KOPT-K1 (cell line): ENCODE data around the gene VSIR.

Experiments used
- H3K27ac ChIP-seq: fragments of 200-600 bp; sonication (generic); 2 replicates; pipeline ENCODE4 v1.5.1; 2016; ENCODE audit warnings: antibody characterized with exemption, mild to moderate bottlenecking, low read depth, low read length; ENCODE audit not compliant: poor library complexity, severe bottlenecking
- H3K36me3 ChIP-seq: fragments of 200-600 bp; sonication (generic); 2 replicates; pipeline ENCODE4 v1.5.1; 2017; ENCODE audit warnings: antibody characterized with exemption, mild to moderate bottlenecking, low read length, moderate library complexity; ENCODE audit not compliant: insufficient read depth
- H3K9me3 ChIP-seq: fragments of 200-600 bp; sonication (generic); 2 replicates; pipeline ENCODE4 v1.5.1; 2017; ENCODE audit warnings: antibody characterized with exemption, low read length, mild to moderate bottlenecking; ENCODE audit not compliant: insufficient read depth, poor library complexity, severe bottlenecking

Gene VSIR

GRCh38 chr10:71706216-71707121, 66.9 kb downstream of the VSIR start:
- Histone ChIP-seq H3K36me3 (no peaks in the 10 kb centered on the region), H3K9me3 (no peaks in the 10 kb centered on the region), H3K27ac (no peak overlapping the region)

DNA sequence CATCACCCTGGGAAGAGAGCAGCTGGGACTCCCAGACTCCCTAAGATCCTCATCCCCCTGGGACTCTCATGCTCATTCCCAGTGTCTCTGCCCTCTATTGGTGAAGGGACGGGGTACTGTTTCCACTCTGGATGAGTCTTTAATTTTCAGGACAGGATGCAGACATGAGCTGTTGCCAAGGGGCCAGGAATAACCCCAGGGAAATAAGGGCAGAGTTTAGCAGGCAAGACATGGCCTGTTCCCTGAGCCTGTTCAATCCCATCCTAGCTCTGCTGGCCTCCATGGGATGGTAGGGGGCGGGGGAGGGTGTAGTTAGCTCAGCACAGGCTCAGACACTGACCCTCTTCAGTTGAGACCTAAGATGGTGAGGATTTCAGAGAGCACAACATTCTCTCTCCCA, 67.7 kb downstream of the VSIR start:
- Histone ChIP-seq H3K27ac (no peak overlapping the region), H3K36me3 (no peaks in the 10 kb centered on the region), H3K9me3 (no peaks in the 10 kb centered on the region)

DNA sequence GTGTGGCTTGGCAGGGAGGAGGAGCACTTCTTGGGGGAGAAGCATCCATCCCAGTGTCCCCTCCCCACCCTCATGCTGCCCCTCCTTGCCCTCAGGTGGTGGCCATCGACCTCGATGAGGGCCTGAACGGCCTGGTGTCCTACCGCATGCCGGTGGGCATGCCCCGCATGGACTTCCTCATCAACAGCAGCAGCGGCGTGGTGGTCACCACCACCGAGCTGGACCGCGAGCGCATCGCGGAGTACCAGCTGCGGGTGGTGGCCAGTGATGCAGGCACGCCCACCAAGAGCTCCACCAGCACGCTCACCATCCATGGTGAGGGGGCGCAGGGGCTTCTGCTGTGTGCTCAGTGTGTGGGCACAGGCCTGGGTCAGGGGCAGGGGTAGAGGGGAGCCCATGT, 68.5 kb downstream of the VSIR start:
- no peaks in the 10 kb centered on the region for H3K36me3 ChIP-seq
- H3K27ac ChIP-seq = no peak overlapping the region
- no peaks in the 10 kb centered on the region for H3K9me3 ChIP-seq

GRCh38 chr10:71703577-71703976, 69.7 kb downstream of the VSIR start:
- Histone ChIP-seq H3K27ac (no peak overlapping the region), H3K36me3 (no peaks in the 10 kb centered on the region), H3K9me3 (no peaks in the 10 kb centered on the region)

DNA sequence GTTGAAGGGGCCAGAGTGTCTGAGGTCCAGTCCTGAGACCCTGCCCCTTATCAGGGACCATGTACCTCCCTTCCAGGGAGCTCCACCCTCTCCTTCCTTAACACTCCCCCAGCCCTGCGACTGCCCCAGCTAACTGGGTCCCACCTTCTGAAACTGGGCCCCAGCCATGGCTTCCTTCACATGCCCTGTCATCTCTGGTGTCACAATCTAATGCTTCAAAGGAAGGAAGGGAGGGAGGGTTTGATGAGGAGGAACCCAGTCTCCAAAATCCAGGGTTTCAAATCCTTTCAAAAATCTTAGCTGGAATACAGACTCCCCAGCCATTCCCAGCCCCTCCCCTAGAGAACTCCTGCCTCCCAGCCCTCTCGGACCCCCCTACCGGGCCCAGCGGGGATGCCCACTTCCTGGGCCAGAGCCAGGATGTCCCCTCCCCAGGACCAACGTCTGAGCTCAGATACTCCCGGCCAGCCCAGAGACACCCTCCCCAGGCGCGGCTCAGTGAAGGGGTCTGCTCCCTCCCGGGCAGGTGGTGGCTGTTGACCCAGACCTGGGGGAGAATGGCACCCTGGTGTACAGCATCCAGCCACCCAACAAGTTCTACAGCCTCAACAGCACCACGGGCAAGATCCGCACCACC, 71.7 kb downstream of the VSIR start:
- Histone ChIP-seq H3K36me3 (no peaks in the 10 kb centered on the region), H3K9me3 (no peaks in the 10 kb centered on the region), H3K27ac (no peak overlapping the region)

DNA sequence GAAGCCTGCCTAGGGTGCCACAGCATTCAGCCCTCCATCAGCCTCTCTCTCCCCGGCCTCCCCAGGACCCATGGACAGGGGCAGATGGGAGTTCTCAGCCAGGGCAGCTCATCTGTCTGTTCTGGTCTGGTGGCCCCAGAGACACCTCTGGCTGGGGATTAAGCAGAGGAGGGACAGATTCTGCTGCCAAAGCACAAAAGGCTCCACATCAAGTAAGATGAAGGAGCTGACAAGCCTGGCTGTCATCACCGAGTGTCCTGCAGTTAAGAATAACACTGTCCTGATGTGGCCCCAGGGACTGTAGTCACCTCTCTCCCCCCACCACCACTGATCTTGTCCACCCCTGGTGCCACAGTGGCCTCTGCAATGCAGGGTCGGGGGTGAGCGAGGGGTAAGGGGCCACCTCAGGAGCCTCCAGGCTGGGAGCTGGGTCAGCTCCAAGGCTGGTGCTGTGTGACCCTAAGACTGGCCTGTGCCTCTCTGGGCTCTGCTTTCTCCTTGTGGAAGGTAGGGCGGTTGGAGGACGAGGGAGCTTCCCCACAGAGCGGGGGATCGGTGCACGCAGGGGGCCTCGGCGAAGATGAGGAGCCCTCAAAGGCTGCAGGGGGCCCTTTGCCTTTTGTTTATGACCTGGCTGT, 72.5 kb downstream of the VSIR start:
- no peaks in the 10 kb centered on the region for H3K9me3 ChIP-seq
- no peaks in the 10 kb centered on the region for H3K36me3 ChIP-seq
- no peak overlapping the region for H3K27ac ChIP-seq

DNA sequence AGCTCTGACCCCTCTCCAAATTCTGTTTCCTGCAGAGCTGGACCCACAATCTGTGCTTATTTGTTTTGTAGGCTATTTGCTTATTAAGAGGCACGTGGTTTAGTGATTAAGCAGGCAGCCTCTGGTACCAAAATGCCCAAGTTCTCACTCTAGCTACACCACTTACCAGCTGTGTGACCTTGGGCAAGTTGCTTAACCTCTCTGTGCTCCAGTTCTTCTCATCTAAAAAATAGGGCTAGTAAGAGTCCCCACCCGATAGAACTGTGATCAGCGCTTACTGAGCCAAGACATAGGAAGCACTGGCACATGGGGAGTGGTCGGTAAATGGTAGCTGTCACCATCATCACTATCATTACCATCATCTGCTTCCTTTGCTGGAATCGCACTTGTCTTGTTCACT, 74.6 kb downstream of the VSIR start:
- Histone ChIP-seq H3K27ac (no peak overlapping the region), H3K9me3 (no peaks in the 10 kb centered on the region), H3K36me3 (no peaks in the 10 kb centered on the region)

- Histone ChIP-seq H3K27ac (no peak overlapping the region), H3K36me3 (no peaks in the 10 kb centered on the region), H3K9me3 (no peaks in the 10 kb centered on the region)
Measured at GRCh38 chr10:71697938-71698709, 75.2 kb downstream of the VSIR start.
